ENCODE measurements around the gene NBAS.

- TF ChIP-seq CTCF (conservative IDR thresholded peaks at IDR 0.05; ENCODE audit: low read length): no peak
- TF ChIP-seq EZH2phosphoT487 (IDR thresholded peaks at IDR 0.05; ENCODE audit: borderline replicate concordance, low read depth, low read length): no peak
Measured at GRCh38 chr2:15471606-15472005, 89.5 kb downstream of the NBAS start.

Data from OCI-LY7 (cell line).